IMR-90 (cell line): ENCODE measurements around the gene FAM241A. TPM values are rescaled to one million over a fixed set of nuclear protein-coding genes. Genes with fewer than 3 reads are reported as not detected.

Source experiments
- ATAC-seq: fragments of 200-7000 bp; cut with Tn5 transposase; 2 replicates; pipeline ENCODE4 v1.9.1; 2020; ENCODE audit warnings: low read depth, mild to moderate bottlenecking, moderate library complexity
- BruUV-seq: library from RNA; stranded (reverse); fragments of 400-500 nt; replicated peaks from 2 replicates; lab custom pipeline; 2021; lab: Mats Ljungman, UMichigan
- CTCF ChIA-PET: fragments of 300-600 bp; formaldehyde crosslinking; extraction: SDS; loops from one replicate; lab custom pipeline; 2021; ENCODE audit warnings: antibody characterized with exemption; lab: Yijun Ruan, JAX
- POLR2A ChIA-PET: fragments of 300-600 bp; sonication (Branson Sonifier 250); formaldehyde crosslinking; loops from one replicate; lab custom pipeline; 2022; ENCODE audit warnings: antibody characterized with exemption; ENCODE audit not compliant: unreplicated experiment; lab: Charles Lee
- DNase-seq: peaks from one replicate; pipeline ENCODE4 v3.0.0; 2013
- H2AFZ ChIP-seq: replicated peaks from 2 replicates; pipeline ENCODE3; 2013; ENCODE audit warnings: low read length, mild to moderate bottlenecking; ENCODE audit not compliant: poor library complexity
- H2AK5ac ChIP-seq: 2 replicates; pipeline ENCODE4 v1.6.1; 2013; ENCODE audit warnings: low read depth, low read length, inconsistent platforms
- H2AK9ac ChIP-seq: replicated peaks from 2 replicates; pipeline ENCODE3; 2013; ENCODE audit warnings: mild to moderate bottlenecking, low read depth, low read length, moderate library complexity; ENCODE audit not compliant: poor library complexity
- H2BK120ac ChIP-seq: 2 replicates; pipeline ENCODE4 v1.6.1; 2013; ENCODE audit warnings: low read depth, low read length, inconsistent platforms
- H2BK15ac ChIP-seq: 3 replicates; pipeline ENCODE4 v1.6.1; 2013; ENCODE audit warnings: low read depth, low read length, inconsistent platforms
- H2BK20ac ChIP-seq: 2 replicates; pipeline ENCODE4 v1.6.1; 2013; ENCODE audit warnings: low read depth, mild to moderate bottlenecking, inconsistent platforms, low read length, moderate library complexity
- H2BK5ac ChIP-seq: 2 replicates; pipeline ENCODE4 v1.6.1; 2013; ENCODE audit warnings: mild to moderate bottlenecking, low read depth, low read length, inconsistent platforms; ENCODE audit not compliant: poor library complexity, severe bottlenecking
- H3K14ac ChIP-seq: replicated peaks from 2 replicates; pipeline ENCODE4 v1.6.1; 2013; ENCODE audit warnings: low read depth, low read length, inconsistent platforms
- H3K18ac ChIP-seq: 2 replicates; pipeline ENCODE4 v1.6.1; 2013; ENCODE audit warnings: low read depth, low read length, control low read depth
- H3K23ac ChIP-seq: 2 replicates; pipeline ENCODE4 v1.6.1; 2013; ENCODE audit warnings: low read depth, low read length, inconsistent platforms
- H3K27ac ChIP-seq: 2 replicates; pipeline ENCODE4 v1.5.1; 2013; ENCODE audit warnings: mild to moderate bottlenecking, control low read depth, low read length; ENCODE audit not compliant: insufficient read depth
- H3K27me3 ChIP-seq: 2 replicates; pipeline ENCODE4 v1.6.1; 2013; ENCODE audit warnings: low read length; ENCODE audit not compliant: control insufficient read depth, insufficient read depth
- H3K36me3 ChIP-seq: 2 replicates; pipeline ENCODE4 v1.6.1; 2013; ENCODE audit warnings: low read length, mixed read lengths; ENCODE audit not compliant: control insufficient read depth, insufficient read depth
- H3K4ac ChIP-seq: 2 replicates; pipeline ENCODE4 v1.6.1; 2013; ENCODE audit warnings: low read depth, low read length, inconsistent platforms
- H3K4me1 ChIP-seq: 2 replicates; pipeline ENCODE4 v1.6.1; 2013; ENCODE audit warnings: low read length, mixed read lengths; ENCODE audit not compliant: control insufficient read depth, insufficient read depth
- H3K4me2 ChIP-seq: 2 replicates; pipeline ENCODE4 v1.6.1; 2013; ENCODE audit warnings: low read depth, mild to moderate bottlenecking, control low read depth, low read length, moderate library complexity
- H3K4me3 ChIP-seq: 2 replicates; pipeline ENCODE4 v1.5.1; 2013; ENCODE audit warnings: low read depth, mild to moderate bottlenecking, control low read depth, low read length, moderate library complexity; ENCODE audit not compliant: insufficient read depth
- H3K56ac ChIP-seq: 2 replicates; pipeline ENCODE4 v1.6.1; 2013; ENCODE audit warnings: low read length, inconsistent platforms; ENCODE audit not compliant: insufficient read depth; ENCODE audit errors: extremely low read depth
- H3K79me1 ChIP-seq, 2 experiments: 2 replicates each; pipeline ENCODE4 v1.6.1; 2013; ENCODE audit warnings: low read length in 2 of 2, inconsistent platforms in 1 of 2, low read depth in 1 of 2
- H3K9ac ChIP-seq: 2 replicates; pipeline ENCODE4 v1.6.1; 2013; ENCODE audit warnings: low read depth, low read length, control low read depth
- H3K9me1 ChIP-seq: 2 replicates; pipeline ENCODE4 v1.6.1; 2013; ENCODE audit warnings: low read length, inconsistent platforms; ENCODE audit not compliant: insufficient read depth
- H3K9me3 ChIP-seq: 2 replicates; pipeline ENCODE4 v1.6.1; 2013; ENCODE audit warnings: low read length; ENCODE audit not compliant: control insufficient read depth, insufficient read depth
- H4K20me1 ChIP-seq: 2 replicates; pipeline ENCODE4 v1.6.1; 2013; ENCODE audit warnings: low read length, inconsistent platforms; ENCODE audit not compliant: insufficient read depth
- H4K5ac ChIP-seq: 2 replicates; pipeline ENCODE4 v1.6.1; 2013; ENCODE audit warnings: mild to moderate bottlenecking, low read depth, low read length, control low read depth
- H4K8ac ChIP-seq, 2 experiments: 2 replicates each; pipeline ENCODE4 v1.6.1; 2013; ENCODE audit warnings: low read depth in 2 of 2, low read length in 2 of 2, control low read depth in 1 of 2, inconsistent platforms in 1 of 2
- H4K91ac ChIP-seq: 2 replicates; pipeline ENCODE4 v1.6.1; 2013; ENCODE audit warnings: low read depth, low read length, inconsistent platforms; ENCODE audit not compliant: insufficient read depth
- CHD1 ChIP-seq: IDR thresholded peaks from 2 replicates; pipeline ENCODE4 v1.6.1; 2012; ENCODE audit warnings: low read depth, low read length, improper control_type of control experiment
- FOS ChIP-seq: fragments of 150-350 bp; IDR thresholded peaks from 2 replicates; pipeline ENCODE4 v1.6.1; 2016; ENCODE audit warnings: low read depth, low read length
- POLR2A ChIP-seq: IDR thresholded peaks from 2 replicates; pipeline ENCODE4 v1.6.1; 2012; ENCODE audit warnings: mild to moderate bottlenecking, low read depth, low read length
- RAD21 ChIP-seq: IDR thresholded peaks from 2 replicates; pipeline ENCODE4 v1.6.1; 2012; ENCODE audit warnings: low read length, improper control_type of control experiment
- RFX5 ChIP-seq: IDR thresholded peaks from 2 replicates; pipeline ENCODE4 v1.8.0; 2012; ENCODE audit warnings: low read depth, mild to moderate bottlenecking, low read length, moderate library complexity
- WGBS, 2 experiments: methylation state at CpG; one replicate each; pipeline versions ENCODE4 v1.1.5 to v1.1.7; 2013; ENCODE audit warnings: missing lambda C conversion rate in 2 of 2; ENCODE audit not compliant: insufficient read length in 1 of 2; ENCODE audit errors: extremely low coverage in 2 of 2; 5-methylcytosine and 5-hydroxymethylcytosine counted together
- dilution Hi-C: fragments of 300-500 bp; cut with HindIII; formaldehyde crosslinking; loops from one replicate; pipeline ENCODE4 v1.14.3; 2018; ENCODE audit warnings: low sequenced_read_pairs; ENCODE audit not compliant: unreplicated experiment
- in situ Hi-C: fragments of 300-500 bp; cut with MboI; formaldehyde crosslinking; loops from 3 replicates; pipeline ENCODE4 v1.14.3; 2019; ENCODE audit warnings: low sequenced_read_pairs, inconsistent platforms, mixed read lengths
- intact Hi-C: fragments of 100-400 bp; cut with micrococcal nuclease; formaldehyde crosslinking; loops from 2 replicates; pipeline ENCODE4 v1.10.0; 2022
- polyA plus RNA-seq, 3 experiments: library from polyadenylated mRNA; depleted of rRNA; stranded (reverse); fragments of >200 nt; gene quantifications; 2 replicates each; pipeline ENCODE4 v1.2.3, GENCODE V29; 2012; ENCODE audit warnings: low replicate concordance in 1 of 3
- total RNA-seq: library from RNA; depleted of rRNA; stranded (reverse); fragments of >200 nt; gene quantifications from 2 replicates; pipeline ENCODE4 v1.2.3, GENCODE V29; 2012
- TF ChIP-seq, protein P1 (sequence below): fragments of 150-350 bp; IDR thresholded peaks from 2 replicates; pipeline ENCODE4 v1.6.1; 2017; ENCODE audit warnings: mild to moderate bottlenecking, antibody characterized with exemption, low read length, low read depth
- TF ChIP-seq, protein P2 (sequence below): fragments of 150-350 bp; IDR thresholded peaks from 2 replicates; pipeline ENCODE4 v1.6.1; 2016; ENCODE audit warnings: low read depth, mild to moderate bottlenecking, low read length, moderate library complexity, borderline replicate concordance

FAM241A gene
- total and polyA plus RNA-seq, 2 of the 4 experiments (the other 2 are of a cell fraction) = under 0.01 to 0.24 TPM

DNA sequence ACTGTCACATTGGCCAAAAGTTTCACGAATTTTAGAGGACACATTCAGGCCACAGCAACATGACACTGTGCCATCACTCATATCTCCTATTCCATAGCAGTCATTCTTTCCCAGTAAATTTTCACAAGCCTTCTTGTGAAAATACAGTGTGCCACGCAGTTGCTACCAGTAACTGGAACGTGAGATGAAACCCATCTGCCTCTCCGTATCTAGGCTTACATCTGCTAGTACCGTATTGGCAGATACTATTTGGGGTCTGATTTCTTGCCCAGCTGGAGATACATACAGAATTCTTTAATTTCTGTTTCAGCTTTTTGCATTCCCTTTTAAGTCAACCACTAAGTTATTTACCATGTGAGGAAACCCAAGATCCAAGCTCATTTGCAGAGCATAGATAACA lies 8.7 kb upstream of the FAM241A start:
- Histone ChIP-seq H2BK15ac (no peak overlapping the region), H4K20me1 (no peaks in the 10 kb centered on the region), H2AFZ (no peak overlapping the region), H3K4me3 (no peak overlapping the region), H2BK5ac (no peak overlapping the region), H3K27me3 (peaks cover 2% of the 10 kb centered on the region; the same call in 1 of the 2 replicates), H3K23ac (no peak overlapping the region), H3K79me1 (no peaks in the 10 kb centered on the region), H3K56ac (no peak overlapping the region), H4K91ac (no peak overlapping the region), H3K27ac (no peak overlapping the region), H2AK5ac (no peak overlapping the region), H4K8ac (no peak overlapping the region), H3K9me3 (no peaks in the 10 kb centered on the region), H3K18ac (no peak overlapping the region), H3K9me1 (no peaks in the 10 kb centered on the region), H2BK20ac (no peak overlapping the region), H2BK120ac (no peak overlapping the region), H4K5ac (no peak overlapping the region), H2AK9ac (no peak overlapping the region), H3K4me2 (no peak overlapping the region), H3K4ac (no peak overlapping the region), H3K9ac (no peak overlapping the region), H3K36me3 (no peaks in the 10 kb centered on the region), H3K14ac (no peak overlapping the region), H3K4me1 (no peaks in the 10 kb centered on the region)
- CTCF ChIA-PET = no interaction called here
- BruUV-seq = no TSS peak
- WGBS, 2 experiments = 33% methylated on average over 1 of the region's 5 CpGs; no CpG with 5 or more reads in 1 of the 2 experiments
- POLR2A ChIA-PET = no interaction called here
- dilution Hi-C loops (no loop called here), intact Hi-C loops (no loop called here), in situ Hi-C loops (no loop called here)
- TF ChIP-seq, protein P1, sequence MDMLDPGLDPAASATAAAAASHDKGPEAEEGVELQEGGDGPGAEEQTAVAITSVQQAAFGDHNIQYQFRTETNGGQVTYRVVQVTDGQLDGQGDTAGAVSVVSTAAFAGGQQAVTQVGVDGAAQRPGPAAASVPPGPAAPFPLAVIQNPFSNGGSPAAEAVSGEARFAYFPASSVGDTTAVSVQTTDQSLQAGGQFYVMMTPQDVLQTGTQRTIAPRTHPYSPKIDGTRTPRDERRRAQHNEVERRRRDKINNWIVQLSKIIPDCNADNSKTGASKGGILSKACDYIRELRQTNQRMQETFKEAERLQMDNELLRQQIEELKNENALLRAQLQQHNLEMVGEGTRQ = no peak
- TF ChIP-seq RFX5 (no peak), CHD1 (no peak), RAD21 (no peak), FOS (no peak), POLR2A (no peak)
- TF ChIP-seq, protein P2, sequence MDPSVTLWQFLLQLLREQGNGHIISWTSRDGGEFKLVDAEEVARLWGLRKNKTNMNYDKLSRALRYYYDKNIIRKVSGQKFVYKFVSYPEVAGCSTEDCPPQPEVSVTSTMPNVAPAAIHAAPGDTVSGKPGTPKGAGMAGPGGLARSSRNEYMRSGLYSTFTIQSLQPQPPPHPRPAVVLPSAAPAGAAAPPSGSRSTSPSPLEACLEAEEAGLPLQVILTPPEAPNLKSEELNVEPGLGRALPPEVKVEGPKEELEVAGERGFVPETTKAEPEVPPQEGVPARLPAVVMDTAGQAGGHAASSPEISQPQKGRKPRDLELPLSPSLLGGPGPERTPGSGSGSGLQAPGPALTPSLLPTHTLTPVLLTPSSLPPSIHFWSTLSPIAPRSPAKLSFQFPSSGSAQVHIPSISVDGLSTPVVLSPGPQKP = no peak
- DNase-seq = no peak
- ATAC-seq = no peak
